MM.1S (cell line): ENCODE results near the gene MLH3.

Experiments used
- CTCF ChIP-seq: fragments of 300-600 bp; sonication (generic); IDR thresholded peaks from 2 replicates; pipeline ENCODE4 v1.5.1; 2016; ENCODE audit warnings: antibody characterized with exemption, low read length, mixed read lengths
- EZH2 ChIP-seq: fragments of 300-600 bp; sonication (generic); optimal IDR thresholded peaks from 2 replicates; pipeline ENCODE3; 2017; ENCODE audit warnings: low read depth, mild to moderate bottlenecking, antibody characterized with exemption, low read length, mixed read lengths
- EZH2phosphoT487 ChIP-seq: fragments of 300-600 bp; sonication (generic); IDR thresholded peaks from 2 replicates; pipeline ENCODE4 v1.6.1; 2018; ENCODE audit warnings: antibody characterized with exemption, low read length

GRCh38 chr14:74981462-74981782 is 69.8 kb downstream of the MLH3 start:
- TF ChIP-seq EZH2 (no peak), CTCF (no peak), EZH2phosphoT487 (no peak)
